HG02973 (cell line): ENCODE data around the gene PGRMC2.
"Not testable (repeated sequence)": the region's sequence is repeated elsewhere in the genome, so short reads cannot be mapped to it uniquely, and the experiment has no call there.

Experiments
- ATAC-seq: cut with Tn5 transposase; IDR thresholded peaks from one replicate; pipeline ENCODE4 v1.9.1; 2021; ENCODE audit warnings: moderate library complexity; ENCODE audit not compliant: unreplicated experiment

Gene PGRMC2

DNA sequence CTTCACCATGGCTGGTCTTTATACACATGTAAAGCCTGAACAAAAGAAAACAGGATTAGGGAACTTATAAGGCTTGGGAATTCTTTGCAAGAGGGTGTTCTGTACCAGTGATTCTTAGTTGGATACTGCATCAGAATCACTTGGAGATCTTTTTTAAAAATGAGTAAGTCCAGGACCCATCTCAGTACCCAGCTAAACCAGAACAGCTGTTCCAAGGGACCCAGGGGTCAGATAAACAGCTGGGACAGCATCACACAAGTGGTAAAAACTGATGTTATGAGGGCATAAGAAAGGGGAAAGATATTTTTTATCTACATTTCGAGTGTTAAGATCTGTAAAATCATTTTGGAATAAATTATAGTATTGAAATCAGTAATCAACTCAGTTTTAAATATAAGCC, 16.1 kb downstream of the PGRMC2 start:
- ATAC-seq = no peak

DNA sequence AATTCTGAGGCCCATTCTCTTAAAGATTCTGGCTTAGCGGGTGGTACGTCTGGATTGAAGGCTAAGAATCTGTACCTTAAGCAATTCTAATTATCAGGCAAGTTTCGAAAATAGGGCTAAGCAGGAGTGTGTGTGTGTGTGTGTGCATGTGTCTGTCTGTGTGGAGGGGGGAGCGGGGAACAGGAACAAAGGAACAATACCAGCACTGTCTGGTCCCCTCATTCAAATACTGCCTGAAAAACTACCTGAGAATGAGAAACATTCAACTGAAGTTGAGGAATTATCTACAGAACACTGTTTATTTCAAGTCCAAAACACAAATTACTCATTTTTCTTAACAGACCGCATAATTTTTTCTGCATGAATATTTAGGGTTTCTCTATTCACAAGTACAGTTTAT, 18.6 kb downstream of the PGRMC2 start:
- no peak for ATAC-seq

- no peak for ATAC-seq
These were observed 19.9 kb downstream of the PGRMC2 start for GRCh38 chr4:128267745-128268144.

GRCh38 chr4:128267171-128267570, 20.4 kb downstream of the PGRMC2 start:
- not testable (repeated sequence) for ATAC-seq

DNA sequence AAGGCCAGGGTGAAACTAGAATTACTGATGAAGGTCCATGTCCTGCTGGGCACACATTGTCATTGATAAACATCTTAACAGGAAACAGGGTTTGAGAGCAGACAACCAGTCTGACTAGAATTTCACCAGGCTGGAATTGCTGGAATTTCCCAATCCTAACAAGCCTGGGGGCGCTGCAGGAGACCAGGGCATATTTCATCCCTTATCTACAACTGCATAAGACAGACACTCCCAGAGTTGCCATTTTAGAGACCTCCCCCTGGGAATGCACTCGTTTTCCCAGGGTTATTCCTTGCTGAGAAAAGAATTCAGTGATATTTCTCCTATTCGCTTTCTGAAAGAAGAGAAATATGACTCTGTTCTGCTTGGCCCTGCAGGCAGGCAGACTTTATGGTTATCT, 22.1 kb downstream of the PGRMC2 start:
- not testable (repeated sequence) for ATAC-seq

- not testable (repeated sequence) for ATAC-seq
These were observed 27.7 kb downstream of the PGRMC2 start for GRCh38 chr4:128259889-128260288.

GRCh38 chr4:128258166-128258565, 29.4 kb downstream of the PGRMC2 start:
- ATAC-seq = not testable (repeated sequence)

DNA sequence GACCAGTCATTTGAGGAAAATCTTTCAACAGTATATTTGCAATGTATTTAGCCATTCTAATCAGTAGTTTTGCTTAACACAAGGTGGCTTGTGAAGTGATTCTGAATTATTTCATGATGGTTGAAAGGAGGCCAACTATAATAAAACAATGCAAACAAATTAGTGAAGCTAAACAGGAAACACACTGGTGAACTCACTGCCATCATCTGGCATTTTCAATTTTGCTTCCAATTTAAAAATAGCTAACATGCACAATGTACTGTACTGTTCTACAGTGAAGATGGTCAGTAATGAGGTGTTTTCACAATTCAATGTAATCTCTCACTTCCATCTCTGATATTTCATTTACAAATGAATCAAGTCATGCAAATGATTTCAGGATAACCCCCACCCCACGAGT, 31.1 kb downstream of the PGRMC2 start:
- no peak for ATAC-seq

DNA sequence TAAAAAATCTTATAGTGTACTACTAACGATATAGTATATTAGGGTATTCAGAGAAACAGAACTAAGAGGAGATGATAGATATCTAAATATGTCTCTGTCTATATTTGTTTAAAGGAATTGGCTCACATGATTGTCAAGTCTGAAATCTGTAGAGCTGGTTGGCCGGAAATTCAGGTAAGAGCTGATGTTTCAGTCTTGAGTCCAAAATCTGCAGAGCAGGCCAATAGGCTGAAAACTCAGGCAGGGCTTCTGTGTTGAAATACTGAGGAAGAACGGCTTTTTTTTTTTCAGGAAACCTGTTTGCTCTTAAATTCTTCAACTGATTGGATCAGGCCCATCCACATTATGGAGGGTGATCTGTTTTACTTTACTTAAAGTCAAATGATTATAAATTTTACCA, 31.7 kb downstream of the PGRMC2 start:
- no peak for ATAC-seq

GRCh38 chr4:128249787-128250668, 37.6 kb downstream of the PGRMC2 start:
- ATAC-seq = no peak

DNA sequence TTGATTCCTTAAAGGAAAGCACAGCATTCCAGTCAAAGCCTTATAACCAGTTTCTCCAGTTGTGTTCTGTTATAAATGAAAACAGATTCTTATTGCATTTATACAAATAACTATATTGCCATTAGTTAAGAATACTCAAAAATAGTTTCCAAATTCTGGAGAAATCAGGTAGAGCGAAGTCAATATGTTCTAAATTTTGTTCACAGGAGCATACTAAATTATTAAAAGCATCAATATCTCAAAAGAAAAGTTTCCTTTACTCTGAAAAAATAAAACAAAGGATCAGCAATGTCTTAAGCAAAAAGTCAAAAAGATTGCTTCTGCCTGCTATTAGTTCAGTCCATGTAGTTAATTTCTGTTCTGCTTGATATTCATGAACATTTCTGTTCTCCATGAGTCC, 39.7 kb downstream of the PGRMC2 start:
- ATAC-seq = no peak

DNA sequence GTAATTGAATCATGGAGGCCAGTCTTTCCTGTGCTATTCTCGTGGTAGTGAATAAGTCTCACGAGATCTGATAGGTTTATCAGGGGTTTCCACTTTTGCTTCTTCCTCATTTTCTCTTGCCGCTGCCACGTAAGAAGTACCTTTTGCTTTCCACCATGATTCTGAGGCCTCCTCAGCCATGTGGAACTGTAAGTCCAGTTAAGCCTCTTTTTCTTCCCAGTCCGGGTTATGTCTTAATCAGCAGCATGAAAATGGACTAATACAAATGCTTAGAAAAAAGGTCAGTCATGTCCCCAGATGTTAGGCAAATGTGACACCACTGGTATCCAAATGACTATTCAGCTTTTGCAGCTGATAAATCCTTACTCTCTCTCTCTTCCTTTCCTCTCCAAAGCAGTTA, 42.2 kb downstream of the PGRMC2 start:
- not testable (repeated sequence) for ATAC-seq

GRCh38 chr4:128244379-128244778, 43.2 kb downstream of the PGRMC2 start:
- no peak for ATAC-seq

GRCh38 chr4:128242601-128243000, 45.0 kb downstream of the PGRMC2 start:
- no peak for ATAC-seq

DNA sequence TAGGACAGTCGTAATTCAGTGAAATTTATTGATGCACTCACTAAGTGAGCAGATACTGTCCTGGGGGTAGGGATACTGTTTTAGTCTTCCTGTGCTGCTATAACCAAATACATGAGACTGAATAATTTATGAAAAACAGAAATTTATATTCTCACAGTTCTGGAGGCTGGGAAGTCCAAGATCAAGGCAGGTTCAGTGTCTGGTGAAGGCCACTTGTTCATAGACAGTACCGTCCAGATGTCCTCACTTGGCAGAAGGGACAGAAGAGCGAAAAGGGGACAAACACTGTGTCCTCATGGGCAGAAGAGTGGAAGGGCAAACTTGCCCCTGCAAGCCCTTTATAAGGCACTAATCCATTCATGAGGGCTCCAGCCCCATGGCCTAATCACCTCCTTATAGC, 45.6 kb downstream of the PGRMC2 start:
- no peak for ATAC-seq

DNA sequence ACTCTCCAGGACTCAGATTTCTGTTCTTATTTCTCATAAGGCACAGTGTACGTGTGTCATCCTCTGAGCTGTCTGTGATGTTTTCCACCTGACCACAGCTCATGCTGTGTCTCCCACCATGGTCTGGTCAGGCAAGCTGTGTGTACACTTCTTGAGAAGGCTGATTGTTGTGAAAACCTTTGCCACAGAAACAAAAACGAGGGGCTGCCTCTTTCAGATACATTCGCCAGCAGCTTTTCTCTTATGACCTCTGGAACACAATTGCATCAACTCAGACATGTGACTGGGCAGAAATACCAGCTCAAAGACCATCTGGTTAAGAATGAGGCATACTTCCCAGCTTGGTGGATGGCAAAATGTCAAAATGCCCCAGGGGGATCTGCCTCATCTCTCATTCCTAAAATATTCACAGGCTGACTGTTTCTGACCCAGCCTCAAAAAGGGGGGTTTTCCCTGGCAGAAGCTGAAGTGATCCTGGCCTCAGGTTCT, 46.1 kb downstream of the PGRMC2 start:
- no peak for ATAC-seq

DNA sequence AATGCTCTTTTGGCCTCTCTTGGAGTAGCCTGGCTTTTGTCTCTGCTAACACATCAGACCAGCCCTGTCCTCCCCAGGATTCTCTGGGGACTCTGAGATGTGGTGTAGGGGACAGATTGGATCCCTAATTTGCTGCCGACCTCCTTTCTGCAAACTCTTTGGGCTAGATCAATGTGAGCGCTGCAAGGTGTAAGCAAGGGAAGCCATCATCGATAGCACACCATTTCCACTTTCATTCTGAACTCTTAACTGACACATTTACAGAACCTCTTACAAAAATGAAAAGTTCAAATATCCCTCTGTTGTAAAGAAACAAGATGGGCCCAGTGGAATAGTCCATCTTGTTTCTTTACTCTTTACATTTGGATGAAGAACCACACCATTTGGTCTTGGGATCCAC, 46.6 kb downstream of the PGRMC2 start:
- no peak for ATAC-seq

GRCh38 chr4:128234836-128235235, 52.8 kb downstream of the PGRMC2 start:
- ATAC-seq = no peak

DNA sequence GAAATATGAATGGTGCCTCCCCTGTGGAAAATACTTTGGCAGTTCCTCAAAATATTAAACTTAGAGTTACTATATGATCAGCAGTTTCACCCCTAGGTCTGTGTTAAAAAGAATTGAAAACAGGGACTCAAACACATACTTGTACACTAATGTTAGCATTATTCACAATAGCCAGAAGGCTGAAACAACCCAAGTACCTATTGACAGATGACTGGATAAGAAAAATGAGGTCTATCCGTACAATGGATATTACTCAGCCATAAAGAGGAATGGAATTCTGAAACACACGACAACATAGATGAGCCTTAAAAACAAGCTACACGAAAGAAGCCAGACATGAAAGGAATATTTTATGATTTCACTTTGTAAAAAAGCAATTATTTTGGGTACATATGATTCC, 54.9 kb downstream of the PGRMC2 start:
- no peak for ATAC-seq

- no peak for ATAC-seq
These were observed 58.5 kb downstream of the PGRMC2 start for GRCh38 chr4:128228845-128229795.

DNA sequence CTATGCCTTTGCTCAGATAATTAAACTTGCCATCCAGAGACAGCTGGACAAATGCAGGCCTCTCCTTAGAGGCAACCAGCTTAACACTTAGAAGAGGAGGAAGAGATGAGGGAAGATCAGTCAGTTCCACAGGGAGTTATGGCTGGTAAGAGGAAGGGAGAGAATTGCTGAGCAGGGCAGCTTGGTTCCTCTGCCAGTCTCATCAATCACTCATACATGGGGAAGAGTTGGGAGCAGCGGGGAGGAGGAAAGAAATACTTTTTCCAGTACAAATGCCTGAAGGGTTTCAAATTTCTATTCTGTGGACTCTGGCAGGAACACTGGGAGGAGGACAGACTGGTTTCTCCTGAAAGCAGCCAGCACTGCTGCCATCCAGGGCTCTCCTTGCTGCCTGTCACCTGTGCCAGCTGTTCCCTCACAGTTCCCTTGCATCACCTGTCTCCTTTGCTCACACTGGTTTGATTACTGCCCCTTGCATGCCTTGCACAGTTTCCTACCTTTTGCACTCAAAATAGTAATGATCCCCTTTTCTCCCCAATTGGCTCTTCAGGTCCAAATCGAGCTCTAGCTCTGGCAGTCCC, 59.5 kb downstream of the PGRMC2 start:
- no peak for ATAC-seq
